Stimulated activated CD4-positive, alpha-beta T cell treated with anti-CD3 and anti-CD28 coated beads, Interleukin-12 subunit alpha, Interleukin-12 subunit beta, amount 100 ng/mL, for 4 hours (primary cell): Measurements from ENCODE around the gene RNF19B.
"Not testable (repeated sequence)": the region's sequence is repeated elsewhere in the genome, so short reads cannot be mapped to it uniquely, and the experiment has no call there.

Source experiments
- DNase-seq: peaks from one replicate; pipeline ENCODE4 v3.0.0-alpha.2; 2020

RNF19B gene

GRCh38 chr1:32964461-32965250, at the start of gene RNF19B:
RNF19B (minus strand) TSS chr1:32964809; CDS start chr1:32964685, 124 bp downstream.
- DNase-seq = peak; percentile 93

- no peak for DNase-seq
Measured at GRCh38 chr1:33013791-33014190, 49.2 kb upstream of the RNF19B start.

- no peak for DNase-seq
Measured at GRCh38 chr1:33012165-33012564, 47.6 kb upstream of the RNF19B start.

- no peak for DNase-seq
Measured at GRCh38 chr1:33010932-33011731, 46.5 kb upstream of the RNF19B start.

- no peak for DNase-seq
Measured at GRCh38 chr1:33009561-33009960, 45.0 kb upstream of the RNF19B start.

- DNase-seq = no peak
Measured at GRCh38 chr1:33008051-33008914, 43.7 kb upstream of the RNF19B start.

- DNase-seq = no peak
Measured at GRCh38 chr1:33007190-33008050, 42.8 kb upstream of the RNF19B start.

- no peak for DNase-seq
Measured at GRCh38 chr1:33005838-33006421, 41.3 kb upstream of the RNF19B start.

- no peak for DNase-seq
Measured at GRCh38 chr1:33005117-33005837, 40.7 kb upstream of the RNF19B start.

- DNase-seq = no peak
Measured at GRCh38 chr1:33004613-33005012, 40.0 kb upstream of the RNF19B start.

- no peak for DNase-seq
Measured at GRCh38 chr1:33003657-33004056, 39.0 kb upstream of the RNF19B start.

GRCh38 chr1:33002006-33002405, 37.4 kb upstream of the RNF19B start:
- DNase-seq = no peak

- no peak for DNase-seq
Measured at GRCh38 chr1:33001282-33001681, 36.7 kb upstream of the RNF19B start.

- no peak for DNase-seq
Measured at GRCh38 chr1:33000427-33001026, 35.9 kb upstream of the RNF19B start.

GRCh38 chr1:32998997-32999396, 34.4 kb upstream of the RNF19B start:
- no peak for DNase-seq

GRCh38 chr1:32998064-32998463, 33.5 kb upstream of the RNF19B start:
- no peak for DNase-seq

GRCh38 chr1:32997381-32997891, 32.8 kb upstream of the RNF19B start:
- DNase-seq = no peak

GRCh38 chr1:32993324-32993636, 28.7 kb upstream of the RNF19B start:
- not testable (repeated sequence) for DNase-seq

- DNase-seq = peak; percentile 25
Measured at GRCh38 chr1:32992489-32993323, 28.1 kb upstream of the RNF19B start.
